ENCODE data around the gene FKBP15. TPM values are rescaled to one million over a fixed set of nuclear protein-coding genes. Genes with fewer than 3 reads are reported as not detected.

FKBP15 gene
- polyA plus RNA-seq, 1 donor from 2014 or later, result 12.1 TPM

- Histone ChIP-seq H3K4me3 (ENCODE audit: low read length) (no peak overlapping the region), H2AFZ (ENCODE audit: low read depth, low read length) (no peak overlapping the region), H3K4me2 (ENCODE audit: low read length) (no peak overlapping the region), H3K27ac (ENCODE audit: low read length) (no peak overlapping the region), H3K36me3 (ENCODE audit: insufficient read depth, low read length) (peaks cover 7% of the 10 kb centered on the region), H3K9me2 (ENCODE audit: insufficient read depth, low read length) (no peaks in the 10 kb centered on the region), H3K9ac (ENCODE audit: low read length) (no peak overlapping the region), H3F3A (ENCODE audit: insufficient read depth, low read length, poor library complexity, severe bottlenecking) (no peaks in the 10 kb centered on the region), H3K27me3 (ENCODE audit: insufficient read depth, low read depth, low read length) (no peaks in the 10 kb centered on the region), H4K20me1 (ENCODE audit: insufficient read depth) (no peaks in the 10 kb centered on the region), H3K79me2 (replicated peaks; ENCODE audit: insufficient read depth, low read length) (no peaks in the 10 kb centered on the region), H3K9me3 (ENCODE audit: low read length) (no peaks in the 10 kb centered on the region)
- TF ChIP-seq EZH2 (IDR thresholded peaks at IDR 0.05; ENCODE audit: borderline replicate concordance, insufficient read depth, low read length, poor library complexity, severe bottlenecking) (no peak), SMC3 (conservative IDR thresholded peaks at IDR 0.05; ENCODE audit: poor library complexity) (no peak), POLR2AphosphoS5 (IDR thresholded peaks at IDR 0.05) (no peak), EP300 (conservative IDR thresholded peaks at IDR 0.05; ENCODE audit: poor library complexity, severe bottlenecking) (no peak), CTCF (IDR thresholded peaks at IDR 0.05; ENCODE audit: poor library complexity, severe bottlenecking) (no peak), MXI1 (conservative IDR thresholded peaks at IDR 0.05; ENCODE audit: poor library complexity, severe bottlenecking) (no peak), TAF1 (IDR thresholded peaks at IDR 0.05; ENCODE audit: low read depth) (no peak), RAD21 (conservative IDR thresholded peaks at IDR 0.05) (no peak)
- TF ChIP-seq, protein P1, sequence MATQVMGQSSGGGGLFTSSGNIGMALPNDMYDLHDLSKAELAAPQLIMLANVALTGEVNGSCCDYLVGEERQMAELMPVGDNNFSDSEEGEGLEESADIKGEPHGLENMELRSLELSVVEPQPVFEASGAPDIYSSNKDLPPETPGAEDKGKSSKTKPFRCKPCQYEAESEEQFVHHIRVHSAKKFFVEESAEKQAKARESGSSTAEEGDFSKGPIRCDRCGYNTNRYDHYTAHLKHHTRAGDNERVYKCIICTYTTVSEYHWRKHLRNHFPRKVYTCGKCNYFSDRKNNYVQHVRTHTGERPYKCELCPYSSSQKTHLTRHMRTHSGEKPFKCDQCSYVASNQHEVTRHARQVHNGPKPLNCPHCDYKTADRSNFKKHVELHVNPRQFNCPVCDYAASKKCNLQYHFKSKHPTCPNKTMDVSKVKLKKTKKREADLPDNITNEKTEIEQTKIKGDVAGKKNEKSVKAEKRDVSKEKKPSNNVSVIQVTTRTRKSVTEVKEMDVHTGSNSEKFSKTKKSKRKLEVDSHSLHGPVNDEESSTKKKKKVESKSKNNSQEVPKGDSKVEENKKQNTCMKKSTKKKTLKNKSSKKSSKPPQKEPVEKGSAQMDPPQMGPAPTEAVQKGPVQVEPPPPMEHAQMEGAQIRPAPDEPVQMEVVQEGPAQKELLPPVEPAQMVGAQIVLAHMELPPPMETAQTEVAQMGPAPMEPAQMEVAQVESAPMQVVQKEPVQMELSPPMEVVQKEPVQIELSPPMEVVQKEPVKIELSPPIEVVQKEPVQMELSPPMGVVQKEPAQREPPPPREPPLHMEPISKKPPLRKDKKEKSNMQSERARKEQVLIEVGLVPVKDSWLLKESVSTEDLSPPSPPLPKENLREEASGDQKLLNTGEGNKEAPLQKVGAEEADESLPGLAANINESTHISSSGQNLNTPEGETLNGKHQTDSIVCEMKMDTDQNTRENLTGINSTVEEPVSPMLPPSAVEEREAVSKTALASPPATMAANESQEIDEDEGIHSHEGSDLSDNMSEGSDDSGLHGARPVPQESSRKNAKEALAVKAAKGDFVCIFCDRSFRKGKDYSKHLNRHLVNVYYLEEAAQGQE (IDR thresholded peaks at IDR 0.05; ENCODE audit: borderline replicate concordance), result no peak
Measured at GRCh38 chr9:113163001-113163400, 58.1 kb downstream of the FKBP15 start.

DNA sequence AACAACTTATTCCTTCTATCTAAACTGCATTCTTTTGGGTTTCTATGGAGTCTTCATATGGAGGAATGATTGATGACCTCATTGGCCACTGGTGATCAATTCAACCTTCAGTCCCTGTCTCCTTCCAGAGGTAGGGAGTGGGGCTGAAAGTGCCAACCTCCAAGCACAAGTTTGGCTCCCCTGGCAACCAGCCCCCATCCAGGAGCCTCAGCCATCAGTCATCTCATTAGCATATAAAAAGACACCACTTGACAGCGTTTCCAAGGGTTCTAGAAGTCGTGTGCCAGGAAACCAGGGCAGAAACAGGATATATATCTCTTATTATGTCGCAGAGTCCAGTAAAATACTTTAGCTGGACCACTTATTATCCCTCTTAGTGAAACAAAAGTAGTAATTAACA is 60.5 kb downstream of the FKBP15 start:
- H3K27ac ChIP-seq (ENCODE audit: low read length), result no peak overlapping the region
- H3K9me3 ChIP-seq (ENCODE audit: low read length), result no peaks in the 10 kb centered on the region
- H3K4me2 ChIP-seq (ENCODE audit: low read length), result no peak overlapping the region
- no peaks in the 10 kb centered on the region for H4K20me1 ChIP-seq (ENCODE audit: insufficient read depth)
- no peaks in the 10 kb centered on the region for H3K79me2 ChIP-seq (replicated peaks; ENCODE audit: insufficient read depth, low read length)
- no peaks in the 10 kb centered on the region for H3K9me2 ChIP-seq (ENCODE audit: insufficient read depth, low read length)
- TF ChIP-seq TAF1 (IDR thresholded peaks at IDR 0.05; ENCODE audit: low read depth) (no peak), EZH2 (IDR thresholded peaks at IDR 0.05; ENCODE audit: borderline replicate concordance, insufficient read depth, low read length, poor library complexity, severe bottlenecking) (no peak), POLR2AphosphoS5 (IDR thresholded peaks at IDR 0.05) (no peak), RAD21 (conservative IDR thresholded peaks at IDR 0.05) (no peak), SMC3 (conservative IDR thresholded peaks at IDR 0.05; ENCODE audit: poor library complexity) (no peak), CTCF (IDR thresholded peaks at IDR 0.05; ENCODE audit: poor library complexity, severe bottlenecking) (no peak), EP300 (conservative IDR thresholded peaks at IDR 0.05; ENCODE audit: poor library complexity, severe bottlenecking) (no peak), MXI1 (conservative IDR thresholded peaks at IDR 0.05; ENCODE audit: poor library complexity, severe bottlenecking) (no peak)
- TF ChIP-seq, protein P1 (IDR thresholded peaks at IDR 0.05; ENCODE audit: borderline replicate concordance), result no peak
- H2AFZ ChIP-seq (ENCODE audit: low read depth, low read length), result no peak overlapping the region
- H3K4me3 ChIP-seq (ENCODE audit: low read length), result no peak overlapping the region
- no peaks in the 10 kb centered on the region for H3K27me3 ChIP-seq (ENCODE audit: insufficient read depth, low read depth, low read length)
- H3F3A ChIP-seq (ENCODE audit: insufficient read depth, low read length, poor library complexity, severe bottlenecking), result no peaks in the 10 kb centered on the region
- H3K36me3 ChIP-seq (ENCODE audit: insufficient read depth, low read length), result peaks cover 7% of the 10 kb centered on the region
- H3K9ac ChIP-seq (ENCODE audit: low read length), result no peak overlapping the region
